GM19025 (cell line): ENCODE data around the gene MCF2L2.

Experiments used
- ATAC-seq: cut with Tn5 transposase; IDR thresholded peaks from one replicate; pipeline ENCODE4 v1.9.1; 2021; ENCODE audit warnings: mild to moderate bottlenecking, low read depth, moderate library complexity; ENCODE audit not compliant: unreplicated experiment

The MCF2L2 gene

DNA sequence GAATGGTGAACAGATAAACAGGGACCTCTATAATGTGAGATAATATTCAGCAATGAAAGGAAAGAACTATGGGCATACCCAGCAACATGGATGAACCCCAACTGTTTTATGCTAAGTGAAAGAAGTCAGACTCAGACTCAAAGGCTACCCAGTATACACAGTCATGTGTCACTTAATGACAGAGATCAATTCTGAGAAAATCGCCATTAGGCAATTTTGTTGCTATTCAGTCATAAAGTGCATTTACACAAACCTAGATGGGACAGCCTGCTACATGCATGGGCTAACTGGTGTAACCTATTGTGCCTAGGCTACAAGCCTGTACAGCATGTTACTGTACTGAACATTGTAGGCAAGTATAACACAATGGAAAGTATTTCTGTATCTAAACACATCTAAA, 98.9 kb downstream of the MCF2L2 start:
- ATAC-seq, result no peak

DNA sequence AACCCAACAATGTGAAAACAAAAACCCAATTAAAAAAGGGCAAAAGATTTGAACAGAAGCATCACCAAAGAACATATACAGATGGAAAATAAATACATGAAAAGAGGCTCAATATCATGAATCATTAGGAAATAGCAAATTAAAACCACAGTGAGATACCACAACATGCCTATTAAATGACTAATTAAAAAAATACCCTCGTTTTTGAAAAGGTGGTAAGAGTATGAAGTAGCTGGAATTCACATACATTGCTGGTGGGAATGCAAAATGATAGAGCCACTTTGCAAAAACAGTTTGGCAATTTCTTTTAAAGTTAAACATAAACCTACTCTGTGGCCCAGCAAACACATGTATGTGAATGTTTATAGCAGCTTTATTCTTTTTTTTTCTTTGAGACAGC, 99.6 kb downstream of the MCF2L2 start:
- no peak for ATAC-seq

- no peak for ATAC-seq
These were observed 100.3 kb downstream of the MCF2L2 start for GRCh38 chr3:183328164-183328563.

GRCh38 chr3:183327343-183327742, 101.1 kb downstream of the MCF2L2 start:
- ATAC-seq, result no peak

GRCh38 chr3:183324083-183324482, 104.3 kb downstream of the MCF2L2 start:
- no peak for ATAC-seq

DNA sequence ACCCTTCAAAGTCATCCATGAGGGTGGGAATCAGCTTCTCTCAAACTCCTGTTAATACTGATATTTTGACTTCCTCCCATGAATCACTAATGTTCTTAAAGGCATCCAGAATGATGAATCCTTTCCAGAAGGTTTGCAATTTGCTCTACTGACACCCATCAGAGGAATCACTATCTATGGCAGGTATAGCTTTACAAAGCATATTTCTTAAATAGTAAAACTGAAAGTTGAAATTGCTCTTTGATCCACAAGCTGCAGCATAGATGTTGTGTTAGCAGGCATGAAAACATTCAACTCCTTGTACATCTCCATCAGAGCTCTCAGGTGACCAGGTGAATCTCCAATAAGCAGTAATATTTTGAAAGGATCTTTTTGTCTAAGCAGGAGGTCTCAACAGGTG, 109.0 kb downstream of the MCF2L2 start:
- ATAC-seq, result no peak

- ATAC-seq, result no peak
These were observed 109.5 kb downstream of the MCF2L2 start for GRCh38 chr3:183318877-183319276.

DNA sequence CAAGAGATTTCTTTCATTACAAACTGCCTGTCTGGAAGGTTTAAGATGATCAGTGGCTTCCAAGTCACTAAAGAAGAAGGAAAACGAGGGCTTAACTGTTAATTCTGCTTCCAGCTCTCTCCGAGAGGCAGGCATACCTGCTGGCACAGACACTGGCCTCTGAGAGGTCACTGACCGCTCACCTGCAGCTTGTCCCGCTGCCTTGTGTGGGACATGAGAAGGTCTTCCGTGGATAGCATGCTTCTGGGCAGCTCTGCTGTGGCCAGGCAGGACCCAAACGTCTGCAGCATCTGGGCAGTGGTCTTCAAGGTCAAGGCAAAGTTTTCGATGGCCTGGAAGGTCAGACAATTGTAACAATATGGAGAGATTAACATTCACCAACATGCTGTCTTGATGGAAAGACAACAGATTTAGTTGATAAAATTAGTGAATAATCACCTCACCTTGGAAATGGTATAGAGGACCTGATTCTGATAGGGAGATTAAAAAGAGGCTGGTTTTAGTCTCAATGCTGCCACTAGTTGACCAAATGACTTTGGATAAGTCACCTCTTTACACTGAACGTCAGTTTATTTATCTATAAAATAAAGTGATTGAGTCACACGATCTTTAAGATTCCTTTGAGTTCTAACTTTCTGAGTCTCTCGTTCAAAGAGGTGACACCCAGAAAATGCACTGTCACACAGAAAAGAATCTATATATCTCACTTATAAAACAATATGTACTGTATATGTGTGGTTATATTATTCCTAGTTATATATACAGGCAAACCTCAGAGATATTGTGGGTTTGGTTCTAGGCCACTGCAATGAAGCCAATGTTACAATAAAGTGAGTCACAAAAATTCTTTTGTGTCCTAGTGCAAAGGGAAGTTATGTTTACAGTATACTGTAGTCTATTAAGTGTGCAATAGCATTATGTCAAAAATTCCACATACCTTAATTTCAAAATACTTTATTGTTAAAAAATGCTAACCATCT, 110.2 kb downstream of the MCF2L2 start:
- ATAC-seq, result no peak

GRCh38 chr3:183317271-183317670, 111.1 kb downstream of the MCF2L2 start:
- ATAC-seq, result no peak

- no peak for ATAC-seq
These were observed 112.7 kb downstream of the MCF2L2 start for GRCh38 chr3:183315739-183316138.

DNA sequence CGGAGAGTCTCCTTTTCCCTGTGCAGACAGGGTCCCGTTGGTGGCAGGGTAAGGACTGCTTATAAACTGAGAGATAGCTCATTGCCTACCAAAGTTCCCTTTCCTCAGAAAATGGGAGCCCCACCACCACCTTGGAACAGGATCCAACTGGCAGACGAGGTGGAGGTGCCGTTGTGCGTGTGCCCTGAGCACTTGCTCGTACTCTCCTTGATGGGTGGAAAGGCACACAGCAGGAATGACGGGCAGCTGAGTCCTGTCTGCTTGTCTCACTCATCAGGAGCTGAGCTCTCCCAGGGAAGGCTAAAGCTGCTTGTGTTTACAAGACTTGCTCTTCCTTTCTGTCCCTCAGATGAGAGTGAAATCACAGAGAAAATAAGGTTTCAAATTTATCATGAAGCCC, 114.7 kb downstream of the MCF2L2 start:
- no peak for ATAC-seq

- ATAC-seq, result no peak
These were observed 115.1 kb downstream of the MCF2L2 start for GRCh38 chr3:183313351-183313750.

GRCh38 chr3:183312433-183312832, 116.0 kb downstream of the MCF2L2 start:
- no peak for ATAC-seq

- ATAC-seq, result no peak
These were observed 117.5 kb downstream of the MCF2L2 start for GRCh38 chr3:183310936-183311335.

DNA sequence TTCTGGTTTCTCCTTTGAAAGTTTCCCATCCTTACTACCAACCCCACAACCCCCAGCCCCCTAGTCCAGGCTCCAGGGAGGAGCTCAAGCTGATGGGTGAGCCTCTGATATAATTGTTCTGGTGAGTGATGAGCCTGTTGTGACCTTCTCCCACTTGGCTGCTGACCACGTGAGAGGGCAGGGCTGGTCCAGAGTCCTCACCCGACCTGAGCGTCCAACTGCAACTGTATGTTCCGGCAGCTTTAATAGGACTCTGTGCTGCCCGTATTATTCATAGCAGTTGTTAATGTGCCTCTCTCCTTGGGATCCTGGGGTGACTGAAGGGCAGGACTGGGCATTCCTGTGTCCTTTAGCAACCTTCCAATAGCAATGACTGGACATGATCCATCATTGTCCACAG, 119.1 kb downstream of the MCF2L2 start:
- no peak for ATAC-seq

DNA sequence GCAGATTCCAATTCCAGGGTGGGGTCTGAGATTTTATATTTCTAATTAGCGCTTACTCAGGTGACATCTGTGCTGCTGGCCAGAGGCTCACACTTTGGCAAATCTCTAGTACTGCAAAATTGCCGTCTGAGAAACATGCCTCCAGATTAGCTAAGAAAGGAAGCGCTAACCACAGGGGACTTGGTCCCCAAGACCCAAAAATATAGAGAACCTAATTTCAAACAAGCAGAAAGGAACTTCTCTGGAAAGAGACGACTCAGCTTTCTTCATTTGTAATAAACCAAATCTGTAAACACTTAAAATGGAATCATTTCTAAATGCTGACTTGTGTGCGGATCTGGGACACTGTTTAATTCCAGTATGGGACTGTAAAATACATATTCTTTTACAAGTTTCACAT, 119.7 kb downstream of the MCF2L2 start:
- ATAC-seq, result no peak

- no peak for ATAC-seq
These were observed 120.7 kb downstream of the MCF2L2 start for GRCh38 chr3:183307749-183308148.

DNA sequence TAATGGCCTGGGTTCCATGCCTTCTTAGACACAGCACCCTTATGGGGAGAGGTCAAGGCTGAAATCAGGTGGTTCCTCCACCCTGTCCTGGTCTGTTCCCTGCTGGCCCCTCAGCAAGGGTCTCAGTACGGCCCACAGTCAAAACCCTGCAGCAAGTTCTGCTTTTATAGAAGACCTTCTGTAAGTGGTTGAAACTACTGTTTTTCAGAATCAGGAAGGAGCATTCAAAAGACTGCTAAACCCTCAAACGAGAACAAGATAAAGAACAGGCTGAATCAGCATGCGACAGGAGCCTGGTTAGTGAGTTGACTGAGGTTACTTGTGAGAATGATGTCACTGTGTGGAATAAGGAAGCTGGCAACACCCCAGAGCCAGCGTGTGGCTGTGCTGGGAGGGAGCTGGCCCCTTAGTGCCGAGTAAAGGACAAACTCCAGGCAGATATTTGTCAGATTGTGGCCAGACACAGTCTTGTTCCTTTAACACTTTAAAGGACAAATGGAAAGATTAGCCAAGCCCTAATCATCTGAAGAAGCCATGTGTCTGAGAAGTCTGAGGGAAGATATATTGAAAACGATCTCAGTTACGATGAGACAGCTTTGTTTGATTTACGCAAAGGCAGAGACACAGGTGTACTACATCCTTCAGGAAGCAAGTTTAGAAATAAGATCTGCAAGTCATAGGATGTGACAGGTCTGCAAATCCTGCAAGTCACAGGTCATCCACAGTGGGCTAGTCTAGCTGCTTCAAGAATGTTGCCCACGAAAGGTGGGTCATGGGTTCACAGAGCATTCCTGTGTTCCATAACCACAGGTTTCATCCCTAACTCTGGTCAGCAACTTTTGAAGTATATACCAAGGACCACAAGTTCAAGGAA, 121.4 kb downstream of the MCF2L2 start:
- ATAC-seq, result peak; percentile 66

- no peak for ATAC-seq
These were observed 124.7 kb downstream of the MCF2L2 start for GRCh38 chr3:183303690-183304089.

DNA sequence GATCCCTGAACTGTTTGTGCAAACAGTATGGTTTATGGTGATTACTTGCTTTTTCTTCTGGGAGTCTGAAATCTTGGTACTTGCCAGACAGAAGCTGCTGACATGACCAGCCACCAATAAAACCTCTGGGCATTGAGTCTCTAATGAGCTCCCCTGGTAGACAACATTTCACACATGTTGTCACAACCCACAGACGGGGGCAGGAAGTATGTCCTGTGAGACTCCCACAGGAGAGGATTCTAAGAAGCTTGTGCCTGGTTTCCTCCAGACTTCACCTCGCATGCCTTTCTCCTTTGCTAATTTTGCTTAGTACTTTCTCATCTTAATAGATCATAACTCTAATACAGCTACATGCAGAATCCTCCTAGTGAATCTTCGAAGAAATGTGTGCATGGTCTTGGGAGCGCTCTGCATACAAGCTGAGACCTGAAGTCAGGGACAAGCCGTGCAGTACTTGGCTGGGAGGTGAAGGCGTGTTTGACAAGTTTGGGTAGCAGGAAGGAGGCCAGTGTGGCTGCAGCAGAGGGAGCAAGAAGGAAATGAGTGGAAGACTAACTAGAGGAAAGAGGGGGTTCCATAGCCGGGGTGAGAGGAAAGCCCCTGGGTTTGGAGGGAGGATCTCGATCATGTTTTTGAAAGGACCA, 126.4 kb downstream of the MCF2L2 start:
- no peak for ATAC-seq
